ENCODE data around the gene CDK13.
A peak's percentile ranks its signal among the peaks of the same experiment; 100 is the strongest.

The CDK13 gene

DNA sequence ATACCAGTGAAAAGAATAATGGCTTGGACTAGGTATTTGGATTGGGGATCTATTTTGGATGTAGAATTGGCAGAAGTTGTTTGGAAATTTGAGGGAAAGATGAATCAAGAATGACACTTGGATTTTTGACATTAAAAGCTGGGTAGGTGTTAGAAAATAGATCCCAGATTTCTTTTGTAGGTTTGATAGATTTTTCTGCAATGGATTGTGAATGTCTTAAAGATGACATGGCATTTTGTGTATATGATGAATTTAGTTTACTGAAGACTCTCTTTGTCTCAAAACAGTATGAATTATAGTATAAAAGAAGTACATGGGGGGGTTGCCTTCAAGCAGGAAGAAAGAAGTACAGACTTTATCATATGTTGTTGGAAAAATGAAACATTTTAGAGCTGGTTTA lies 108.6 kb downstream of the CDK13 start:
- no peak for ATAC-seq
- no peak for TF ChIP-seq ZNF70 (CRISPR knock-in tag; IDR thresholded peaks at IDR 0.05)
- TF ChIP-seq SNAI2 (CRISPR knock-in tag; IDR thresholded peaks at IDR 0.05), result no peak
- TF ChIP-seq ZNF8 (CRISPR knock-in tag; IDR thresholded peaks at IDR 0.05), result no peak
- no peak for TF ChIP-seq ESRRG (CRISPR knock-in tag; IDR thresholded peaks at IDR 0.05)
- TF ChIP-seq, protein P1, sequence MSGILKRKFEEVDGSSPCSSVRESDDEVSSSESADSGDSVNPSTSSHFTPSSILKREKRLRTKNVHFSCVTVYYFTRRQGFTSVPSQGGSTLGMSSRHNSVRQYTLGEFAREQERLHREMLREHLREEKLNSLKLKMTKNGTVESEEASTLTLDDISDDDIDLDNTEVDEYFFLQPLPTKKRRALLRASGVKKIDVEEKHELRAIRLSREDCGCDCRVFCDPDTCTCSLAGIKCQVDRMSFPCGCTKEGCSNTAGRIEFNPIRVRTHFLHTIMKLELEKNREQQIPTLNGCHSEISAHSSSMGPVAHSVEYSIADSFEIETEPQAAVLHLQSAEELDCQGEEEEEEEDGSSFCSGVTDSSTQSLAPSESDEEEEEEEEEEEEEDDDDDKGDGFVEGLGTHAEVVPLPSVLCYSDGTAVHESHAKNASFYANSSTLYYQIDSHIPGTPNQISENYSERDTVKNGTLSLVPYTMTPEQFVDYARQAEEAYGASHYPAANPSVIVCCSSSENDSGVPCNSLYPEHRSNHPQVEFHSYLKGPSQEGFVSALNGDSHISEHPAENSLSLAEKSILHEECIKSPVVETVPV (CRISPR knock-in tag; IDR thresholded peaks at IDR 0.05), result no peak
- TF ChIP-seq, protein P2, sequence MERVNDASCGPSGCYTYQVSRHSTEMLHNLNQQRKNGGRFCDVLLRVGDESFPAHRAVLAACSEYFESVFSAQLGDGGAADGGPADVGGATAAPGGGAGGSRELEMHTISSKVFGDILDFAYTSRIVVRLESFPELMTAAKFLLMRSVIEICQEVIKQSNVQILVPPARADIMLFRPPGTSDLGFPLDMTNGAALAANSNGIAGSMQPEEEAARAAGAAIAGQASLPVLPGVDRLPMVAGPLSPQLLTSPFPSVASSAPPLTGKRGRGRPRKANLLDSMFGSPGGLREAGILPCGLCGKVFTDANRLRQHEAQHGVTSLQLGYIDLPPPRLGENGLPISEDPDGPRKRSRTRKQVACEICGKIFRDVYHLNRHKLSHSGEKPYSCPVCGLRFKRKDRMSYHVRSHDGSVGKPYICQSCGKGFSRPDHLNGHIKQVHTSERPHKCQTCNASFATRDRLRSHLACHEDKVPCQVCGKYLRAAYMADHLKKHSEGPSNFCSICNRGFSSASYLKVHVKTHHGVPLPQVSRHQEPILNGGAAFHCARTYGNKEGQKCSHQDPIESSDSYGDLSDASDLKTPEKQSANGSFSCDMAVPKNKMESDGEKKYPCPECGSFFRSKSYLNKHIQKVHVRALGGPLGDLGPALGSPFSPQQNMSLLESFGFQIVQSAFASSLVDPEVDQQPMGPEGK (CRISPR knock-in tag; IDR thresholded peaks at IDR 0.05; ENCODE audit: borderline replicate concordance), result no peak
- no peak for TF ChIP-seq RARB (CRISPR knock-in tag; IDR thresholded peaks at IDR 0.05)
- TF ChIP-seq, protein P3, sequence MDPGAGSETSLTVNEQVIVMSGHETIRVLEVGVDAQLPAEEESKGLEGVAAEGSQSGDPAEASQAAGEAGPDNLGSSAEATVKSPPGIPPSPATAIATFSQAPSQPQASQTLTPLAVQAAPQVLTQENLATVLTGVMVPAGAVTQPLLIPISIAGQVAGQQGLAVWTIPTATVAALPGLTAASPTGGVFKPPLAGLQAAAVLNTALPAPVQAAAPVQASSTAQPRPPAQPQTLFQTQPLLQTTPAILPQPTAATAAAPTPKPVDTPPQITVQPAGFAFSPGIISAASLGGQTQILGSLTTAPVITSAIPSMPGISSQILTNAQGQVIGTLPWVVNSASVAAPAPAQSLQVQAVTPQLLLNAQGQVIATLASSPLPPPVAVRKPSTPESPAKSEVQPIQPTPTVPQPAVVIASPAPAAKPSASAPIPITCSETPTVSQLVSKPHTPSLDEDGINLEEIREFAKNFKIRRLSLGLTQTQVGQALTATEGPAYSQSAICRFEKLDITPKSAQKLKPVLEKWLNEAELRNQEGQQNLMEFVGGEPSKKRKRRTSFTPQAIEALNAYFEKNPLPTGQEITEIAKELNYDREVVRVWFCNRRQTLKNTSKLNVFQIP (CRISPR knock-in tag; IDR thresholded peaks at IDR 0.05; ENCODE audit: borderline replicate concordance, low read depth), result no peak
- TF ChIP-seq, protein P4, sequence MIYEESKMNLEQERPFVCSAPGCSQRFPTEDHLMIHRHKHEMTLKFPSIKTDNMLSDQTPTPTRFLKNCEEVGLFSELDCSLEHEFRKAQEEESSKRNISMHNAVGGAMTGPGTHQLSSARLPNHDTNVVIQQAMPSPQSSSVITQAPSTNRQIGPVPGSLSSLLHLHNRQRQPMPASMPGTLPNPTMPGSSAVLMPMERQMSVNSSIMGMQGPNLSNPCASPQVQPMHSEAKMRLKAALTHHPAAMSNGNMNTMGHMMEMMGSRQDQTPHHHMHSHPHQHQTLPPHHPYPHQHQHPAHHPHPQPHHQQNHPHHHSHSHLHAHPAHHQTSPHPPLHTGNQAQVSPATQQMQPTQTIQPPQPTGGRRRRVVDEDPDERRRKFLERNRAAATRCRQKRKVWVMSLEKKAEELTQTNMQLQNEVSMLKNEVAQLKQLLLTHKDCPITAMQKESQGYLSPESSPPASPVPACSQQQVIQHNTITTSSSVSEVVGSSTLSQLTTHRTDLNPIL (CRISPR knock-in tag; IDR thresholded peaks at IDR 0.05; ENCODE audit: low read depth), result no peak
- no peak for TF ChIP-seq TCF4 (CRISPR knock-in tag; IDR thresholded peaks at IDR 0.05; ENCODE audit: borderline replicate concordance)
- no peak for TF ChIP-seq BACH2 (CRISPR knock-in tag; IDR thresholded peaks at IDR 0.05; ENCODE audit: borderline replicate concordance)
- TF ChIP-seq GLIS3 (CRISPR knock-in tag; IDR thresholded peaks at IDR 0.05), result no peak
- no peak for TF ChIP-seq ZNF565 (CRISPR knock-in tag; conservative IDR thresholded peaks at IDR 0.05; ENCODE audit: low read depth)
- TF ChIP-seq, protein P5, sequence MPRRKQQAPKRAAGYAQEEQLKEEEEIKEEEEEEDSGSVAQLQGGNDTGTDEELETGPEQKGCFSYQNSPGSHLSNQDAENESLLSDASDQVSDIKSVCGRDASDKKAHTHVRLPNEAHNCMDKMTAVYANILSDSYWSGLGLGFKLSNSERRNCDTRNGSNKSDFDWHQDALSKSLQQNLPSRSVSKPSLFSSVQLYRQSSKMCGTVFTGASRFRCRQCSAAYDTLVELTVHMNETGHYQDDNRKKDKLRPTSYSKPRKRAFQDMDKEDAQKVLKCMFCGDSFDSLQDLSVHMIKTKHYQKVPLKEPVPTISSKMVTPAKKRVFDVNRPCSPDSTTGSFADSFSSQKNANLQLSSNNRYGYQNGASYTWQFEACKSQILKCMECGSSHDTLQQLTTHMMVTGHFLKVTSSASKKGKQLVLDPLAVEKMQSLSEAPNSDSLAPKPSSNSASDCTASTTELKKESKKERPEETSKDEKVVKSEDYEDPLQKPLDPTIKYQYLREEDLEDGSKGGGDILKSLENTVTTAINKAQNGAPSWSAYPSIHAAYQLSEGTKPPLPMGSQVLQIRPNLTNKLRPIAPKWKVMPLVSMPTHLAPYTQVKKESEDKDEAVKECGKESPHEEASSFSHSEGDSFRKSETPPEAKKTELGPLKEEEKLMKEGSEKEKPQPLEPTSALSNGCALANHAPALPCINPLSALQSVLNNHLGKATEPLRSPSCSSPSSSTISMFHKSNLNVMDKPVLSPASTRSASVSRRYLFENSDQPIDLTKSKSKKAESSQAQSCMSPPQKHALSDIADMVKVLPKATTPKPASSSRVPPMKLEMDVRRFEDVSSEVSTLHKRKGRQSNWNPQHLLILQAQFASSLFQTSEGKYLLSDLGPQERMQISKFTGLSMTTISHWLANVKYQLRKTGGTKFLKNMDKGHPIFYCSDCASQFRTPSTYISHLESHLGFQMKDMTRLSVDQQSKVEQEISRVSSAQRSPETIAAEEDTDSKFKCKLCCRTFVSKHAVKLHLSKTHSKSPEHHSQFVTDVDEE (CRISPR knock-in tag; IDR thresholded peaks at IDR 0.05), result no peak
- TF ChIP-seq ZFP3 (CRISPR knock-in tag; IDR thresholded peaks at IDR 0.05), result no peak
- no peak for TF ChIP-seq OSR1 (CRISPR knock-in tag; IDR thresholded peaks at IDR 0.05)

DNA sequence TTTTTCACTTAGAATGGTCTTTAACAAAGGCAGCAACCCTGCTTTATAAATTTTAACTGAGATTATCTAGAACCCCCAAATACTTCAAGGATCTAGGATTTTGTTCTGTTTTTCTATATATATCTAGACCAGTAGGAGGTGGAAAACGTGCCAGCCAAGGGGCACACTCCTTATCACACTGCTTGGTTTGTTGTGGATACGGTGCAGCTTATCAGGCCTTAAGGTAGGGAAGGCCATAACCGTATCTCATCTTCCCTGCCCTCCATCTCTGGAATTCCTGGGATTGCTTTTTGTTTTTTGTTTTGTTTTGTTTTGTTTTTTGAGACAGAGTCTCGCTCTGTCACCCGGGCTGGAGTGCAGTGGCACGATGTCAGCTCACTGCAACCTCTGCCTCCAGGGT lies 109.0 kb downstream of the CDK13 start:
- 0 out of 3 replicates have a peak, but pooled peaks have one; percentile 29 for ATAC-seq
- TF ChIP-seq, protein P3 (CRISPR knock-in tag; IDR thresholded peaks at IDR 0.05; ENCODE audit: borderline replicate concordance, low read depth), result no peak
- TF ChIP-seq, protein P4 (CRISPR knock-in tag; IDR thresholded peaks at IDR 0.05; ENCODE audit: low read depth), result no peak
- TF ChIP-seq ESRRG (CRISPR knock-in tag; IDR thresholded peaks at IDR 0.05) (no peak), RARB (CRISPR knock-in tag; IDR thresholded peaks at IDR 0.05) (no peak), ZNF70 (CRISPR knock-in tag; IDR thresholded peaks at IDR 0.05) (no peak)

DNA sequence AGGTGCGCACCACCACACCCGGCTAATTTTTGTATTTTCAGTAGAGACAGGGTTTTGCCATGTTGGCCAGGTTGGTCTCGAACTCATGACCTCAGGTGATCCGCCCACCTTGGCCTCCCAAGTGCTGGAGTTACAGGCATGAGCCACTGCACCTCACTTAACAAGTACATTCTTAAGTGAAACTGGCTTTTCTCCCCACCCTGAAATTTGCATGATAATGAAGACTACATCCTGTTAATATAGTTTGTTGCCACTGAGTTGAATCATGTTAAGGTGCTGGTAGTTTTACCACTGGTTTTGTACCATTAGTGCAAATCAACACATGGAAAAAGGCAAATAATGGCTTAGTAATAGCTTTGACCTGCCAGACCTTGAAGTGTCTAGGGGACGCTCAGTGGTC lies 122.2 kb downstream of the CDK13 start:
- TF ChIP-seq BACH2 (CRISPR knock-in tag; IDR thresholded peaks at IDR 0.05; ENCODE audit: borderline replicate concordance) (no peak), ZC3H10 (CRISPR knock-in tag; IDR thresholded peaks at IDR 0.05) (no peak), OSR1 (CRISPR knock-in tag; IDR thresholded peaks at IDR 0.05) (no peak)
- TF ChIP-seq, protein P5 (CRISPR knock-in tag; IDR thresholded peaks at IDR 0.05), result no peak
- TF ChIP-seq, protein P4 (CRISPR knock-in tag; IDR thresholded peaks at IDR 0.05; ENCODE audit: low read depth), result no peak
- ATAC-seq, result no peak
